ENCODE results near the gene AHI1.

Gene AHI1

DNA sequence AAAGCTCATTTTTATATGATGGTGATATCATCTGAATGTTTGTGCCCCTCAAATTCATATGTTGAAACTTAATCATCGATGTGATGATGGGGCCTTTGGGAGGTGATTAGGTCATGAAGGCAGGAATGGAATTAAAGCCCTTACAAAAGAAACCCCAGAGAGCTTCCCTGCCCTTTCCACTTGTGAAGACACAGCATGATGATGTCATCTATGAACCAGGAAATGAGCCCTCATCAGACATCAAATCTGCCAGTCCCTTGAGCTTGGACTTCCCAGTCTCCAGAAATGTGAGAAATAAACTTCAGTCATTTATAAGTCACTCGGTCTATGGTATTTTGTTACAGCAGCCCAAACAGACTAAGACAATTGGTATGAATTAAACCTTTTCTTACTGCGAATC lies 163.4 kb downstream of the AHI1 start:
- no peak for DNase-seq (ENCODE audit: low read depth in 2 of 3, low spot score in 1 of 3)

DNA sequence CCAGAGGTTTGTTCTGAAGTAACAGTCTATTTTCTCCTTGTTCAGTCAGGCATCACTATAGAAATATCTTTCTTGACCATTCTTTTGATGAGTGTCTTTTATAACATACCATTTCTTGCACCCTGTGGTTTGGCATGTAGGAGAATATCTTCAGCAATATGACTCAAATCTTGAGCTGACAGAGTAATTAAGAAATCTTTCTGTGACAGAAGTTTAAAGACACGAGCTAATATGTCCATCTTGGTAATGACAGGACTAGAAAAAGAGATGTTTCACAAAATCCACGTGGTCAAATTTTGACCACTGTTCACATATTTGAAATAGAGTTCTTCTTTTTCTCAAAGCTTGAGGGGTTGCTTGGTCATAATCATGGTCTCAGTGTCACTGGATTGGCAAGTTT lies 166.5 kb downstream of the AHI1 start:
- DNase-seq (ENCODE audit: low read depth in 2 of 3, low spot score in 1 of 3) = no peak

- no peak for DNase-seq (ENCODE audit: low read depth in 2 of 3, low spot score in 1 of 3)
Measured at GRCh38 chr6:135329851-135330803, 167.4 kb downstream of the AHI1 start.

GRCh38 chr6:135328136-135328535 lies 169.4 kb downstream of the AHI1 start:
- no peak for DNase-seq (ENCODE audit: low read depth in 2 of 3, low spot score in 1 of 3)

- no peak for DNase-seq (ENCODE audit: low read depth in 2 of 3, low spot score in 1 of 3)
Measured at GRCh38 chr6:135325624-135326424, 171.7 kb downstream of the AHI1 start.

- DNase-seq (ENCODE audit: low read depth in 2 of 3, low spot score in 1 of 3) = no peak
Measured at GRCh38 chr6:135324531-135324930, 173.0 kb downstream of the AHI1 start.

GRCh38 chr6:135323979-135324378 lies 173.6 kb downstream of the AHI1 start:
- DNase-seq (ENCODE audit: low read depth in 2 of 3, low spot score in 1 of 3) = no peak

DNA sequence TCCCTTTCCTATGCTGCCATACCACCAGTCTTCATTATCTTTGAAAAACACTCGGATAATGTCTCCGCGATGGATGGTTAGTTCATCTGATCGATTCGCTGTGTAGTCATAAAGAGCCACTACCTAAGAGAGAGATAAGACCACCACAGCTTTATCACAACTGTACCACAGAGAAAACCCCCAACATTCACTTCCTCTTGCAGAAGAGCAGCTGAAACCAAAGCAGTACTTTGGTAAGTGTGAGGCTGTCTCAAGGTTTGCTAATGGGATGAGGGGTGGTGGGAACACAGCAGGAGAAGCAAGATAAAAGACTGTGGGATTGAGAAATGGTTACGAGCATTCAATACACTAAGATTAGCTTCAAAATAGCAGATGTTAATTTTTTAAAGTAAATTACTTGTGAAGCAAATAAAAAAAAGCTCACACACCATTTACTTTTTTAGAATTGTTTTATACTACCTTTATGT lies 174.3 kb downstream of the AHI1 start:
- DNase-seq (ENCODE audit: low read depth in 2 of 3, low spot score in 1 of 3) = no peak

DNA sequence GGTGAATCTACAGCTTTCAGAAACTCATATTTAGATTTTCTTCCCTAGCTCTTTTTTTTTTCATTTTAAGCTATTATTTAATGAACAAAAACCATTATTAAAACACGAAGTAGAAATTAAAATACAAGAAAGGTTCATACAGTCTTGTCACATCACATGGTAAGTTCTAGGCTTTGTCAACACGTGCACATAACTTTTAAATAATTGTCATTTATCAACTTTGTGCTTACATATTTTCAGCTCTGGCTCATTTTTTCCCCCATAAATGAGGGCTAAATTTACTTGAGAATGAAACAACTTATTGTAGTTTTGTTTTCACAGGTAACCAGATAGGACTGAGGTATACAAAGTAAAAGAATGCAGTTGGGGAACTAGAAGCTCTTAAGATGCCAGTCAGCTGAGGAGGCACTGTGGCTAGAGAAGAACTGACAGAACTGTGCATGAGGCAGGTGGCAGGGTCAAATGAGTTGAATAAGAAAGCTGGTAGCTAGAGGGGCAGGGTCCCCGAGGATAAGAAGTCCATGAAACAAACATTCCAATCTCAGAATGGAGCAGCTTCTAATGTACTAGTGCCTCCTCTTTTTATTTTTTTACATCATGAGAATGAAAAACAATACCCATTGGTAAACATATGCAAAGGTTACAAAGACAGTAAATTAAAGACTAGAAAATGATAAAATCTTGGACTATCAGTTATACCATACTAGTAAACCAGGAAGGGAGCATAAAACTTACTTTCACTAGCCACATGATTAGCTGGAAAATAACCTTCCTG lies 174.9 kb downstream of the AHI1 start:
- DNase-seq (ENCODE audit: low read depth in 2 of 3, low spot score in 1 of 3) = no peak

DNA sequence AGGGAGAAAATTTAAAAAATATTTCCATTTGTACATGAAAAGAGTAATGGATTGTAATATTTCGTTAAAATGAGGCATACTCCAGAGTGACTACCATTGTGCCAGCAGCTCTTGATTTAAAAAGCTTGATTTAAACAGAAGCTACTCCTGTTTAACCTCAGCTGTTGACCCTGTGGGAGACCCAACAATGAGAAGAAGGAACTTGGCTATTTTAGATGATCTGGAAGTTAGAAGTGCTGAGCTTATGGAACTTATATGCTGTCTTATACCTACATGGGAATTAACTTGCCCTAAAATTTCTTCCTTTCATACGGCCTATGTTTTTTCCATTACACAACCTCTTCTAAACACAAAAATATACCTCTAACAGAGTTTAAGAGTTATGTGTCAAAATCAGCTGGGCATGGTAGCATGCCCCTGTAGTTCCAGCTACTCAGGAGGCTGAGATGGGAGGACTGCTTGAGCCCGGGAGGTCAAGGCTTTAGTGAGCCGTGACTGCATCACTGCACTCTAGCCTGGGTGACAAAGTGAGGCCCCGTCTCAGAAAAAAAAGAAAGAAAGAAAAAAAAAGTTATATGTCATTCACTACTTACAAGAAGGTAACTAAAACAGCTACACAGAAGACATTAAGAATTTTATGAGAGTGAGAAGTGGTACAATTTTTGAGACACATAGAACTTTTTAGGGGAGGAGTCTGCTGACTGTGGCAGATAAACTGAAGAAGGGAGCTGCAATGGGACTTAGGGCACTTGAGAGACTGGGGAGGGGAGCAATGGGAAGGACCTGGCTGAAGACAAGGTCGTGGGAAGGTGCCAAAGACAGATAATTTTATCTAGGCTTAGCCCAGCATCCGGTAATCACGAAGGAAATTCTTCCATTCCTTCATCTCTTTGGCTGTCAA lies 176.6 kb downstream of the AHI1 start:
- no peak for DNase-seq (ENCODE audit: low read depth in 2 of 3, low spot score in 1 of 3)

GRCh38 chr6:135319819-135320218 lies 177.7 kb downstream of the AHI1 start:
- no peak for DNase-seq (ENCODE audit: low read depth in 2 of 3, low spot score in 1 of 3)

GRCh38 chr6:135318738-135319469 lies 178.6 kb downstream of the AHI1 start:
- DNase-seq (ENCODE audit: low read depth in 2 of 3, low spot score in 1 of 3) = no peak

GRCh38 chr6:135314543-135314942 lies 183.0 kb downstream of the AHI1 start:
- no peak for DNase-seq (ENCODE audit: low read depth in 2 of 3, low spot score in 1 of 3)

DNA sequence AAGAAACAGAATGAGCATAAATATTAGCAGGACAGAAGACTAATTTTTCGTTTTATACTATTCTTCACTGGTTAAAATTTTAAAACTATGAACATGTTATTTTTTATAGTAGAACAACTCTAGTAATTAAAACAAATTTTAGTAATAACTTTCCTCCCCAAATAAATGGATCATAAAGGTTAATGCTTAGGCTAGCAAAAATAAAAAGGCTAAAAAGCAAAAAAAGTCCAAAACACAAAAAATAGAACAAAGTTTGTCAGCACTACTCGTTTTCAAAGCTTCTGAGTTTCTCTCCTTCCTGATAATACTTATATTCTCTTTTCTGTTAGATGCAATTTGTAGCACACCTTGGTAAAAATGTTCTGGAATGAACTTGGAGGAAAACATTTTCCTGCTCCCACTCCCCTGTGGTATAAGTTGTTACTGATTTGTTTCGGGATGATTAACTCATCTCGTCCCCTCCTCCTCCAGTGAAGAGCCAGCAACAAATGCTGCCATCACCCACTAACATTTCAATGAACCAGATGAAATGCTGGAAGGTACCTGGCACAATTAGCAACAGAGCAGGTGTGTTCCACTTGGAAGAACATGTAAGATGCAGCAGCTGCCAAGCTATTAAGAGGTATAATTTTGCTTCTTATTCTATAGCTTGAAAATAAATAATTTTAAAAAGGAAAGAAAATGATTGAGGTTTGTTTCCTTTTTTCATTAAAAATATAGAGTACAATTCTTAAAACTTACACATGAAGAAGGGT lies 185.9 kb downstream of the AHI1 start:
- DNase-seq (ENCODE audit: low read depth in 2 of 3, low spot score in 1 of 3) = no peak

- no peak for DNase-seq (ENCODE audit: low read depth in 2 of 3, low spot score in 1 of 3)
Measured at GRCh38 chr6:135310291-135310690, 187.2 kb downstream of the AHI1 start.

- DNase-seq (ENCODE audit: low read depth in 2 of 3, low spot score in 1 of 3) = no peak
Measured at GRCh38 chr6:135306740-135307420, 190.7 kb downstream of the AHI1 start.

- no peak for DNase-seq (ENCODE audit: low read depth in 2 of 3, low spot score in 1 of 3)
Measured at GRCh38 chr6:135306166-135306565, 191.4 kb downstream of the AHI1 start.

DNA sequence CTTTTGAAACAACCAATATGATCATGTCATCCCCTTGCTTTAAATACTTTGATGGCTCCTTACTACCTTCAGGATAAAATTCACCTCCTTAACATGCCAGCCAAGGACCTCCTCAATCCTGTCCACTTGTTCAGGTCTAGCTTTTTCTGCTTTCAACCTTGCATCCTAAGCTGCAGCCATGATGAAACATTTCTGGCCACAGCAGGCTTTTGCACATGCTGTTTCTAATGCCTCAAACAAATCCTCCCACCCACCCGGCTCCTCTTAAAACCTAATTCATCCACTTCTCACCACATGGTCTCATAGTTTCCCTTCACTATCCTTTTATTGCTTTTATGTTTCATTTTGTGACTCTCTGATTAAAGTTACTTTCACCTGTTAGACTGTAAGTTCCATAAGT lies 191.9 kb downstream of the AHI1 start:
- DNase-seq (ENCODE audit: low read depth in 2 of 3, low spot score in 1 of 3) = no peak

Data from stimulated activated CD4-positive, alpha-beta T cell treated with anti-CD3 and anti-CD28 coated beads, Interleukin-12 subunit alpha, Interleukin-12 subunit beta, amount 100 ng/mL, for 48 hours (primary cell).